PC-9 (cell line): Measurements from ENCODE around the gene ASTN2. TPM values are rescaled to one million over a fixed set of nuclear protein-coding genes. Genes with fewer than 3 reads are reported as not detected.

Experiments used
- BruUV-seq: library from RNA; stranded (reverse); fragments of 400-500 nt; replicated peaks from 2 replicates; lab custom pipeline; 2021; lab: Mats Ljungman, UMichigan
- CTCF ChIA-PET: fragments of 300-600 bp; sonication (Branson Sonifier 250); formaldehyde crosslinking; loops from one replicate; lab custom pipeline; 2022; ENCODE audit warnings: antibody characterized with exemption; lab: Charles Lee
- POLR2A ChIA-PET: fragments of 300-600 bp; sonication (Branson Sonifier 250); formaldehyde crosslinking; loops from one replicate; lab custom pipeline; 2022; ENCODE audit warnings: antibody characterized with exemption; ENCODE audit not compliant: unreplicated experiment; lab: Charles Lee
- DNase-seq, 2 experiments: peaks; one replicate each; pipeline versions ENCODE4 v3.0.0 to v3.0.0-alpha.2; 2015 to 2022; ENCODE audit warnings: mixed read lengths in 1 of 2
- H2AFZ ChIP-seq: fragments of 200-600 bp; sonication (generic); 2 replicates; pipeline ENCODE4 v1.8.1; 2017; ENCODE audit warnings: antibody characterized with exemption
- H3F3A ChIP-seq: fragments of 200-600 bp; sonication (generic); 2 replicates; pipeline ENCODE4 v1.8.1; 2017; ENCODE audit warnings: antibody characterized with exemption, mild to moderate bottlenecking, low read depth; ENCODE audit not compliant: insufficient read depth
- H3K27ac ChIP-seq: fragments of 200-600 bp; sonication (generic); 2 replicates; pipeline ENCODE4 v1.6.1; 2016; ENCODE audit warnings: mixed run types
- H3K27me3 ChIP-seq: fragments of 200-600 bp; sonication (generic); 2 replicates; pipeline ENCODE4 v1.6.1; 2016; ENCODE audit warnings: low read depth, mixed run types; ENCODE audit not compliant: insufficient read depth
- H3K36me3 ChIP-seq: fragments of 200-600 bp; sonication (generic); 2 replicates; pipeline ENCODE4 v1.6.1; 2016; ENCODE audit warnings: low read depth, mixed run types
- H3K4me1 ChIP-seq: fragments of 200-600 bp; sonication (generic); replicated peaks from 2 replicates; pipeline ENCODE4 v1.6.1; 2016; ENCODE audit warnings: mixed run types; ENCODE audit not compliant: insufficient read depth
- H3K4me2 ChIP-seq: fragments of 200-600 bp; sonication (generic); 2 replicates; pipeline ENCODE4 v1.6.1; 2017; ENCODE audit warnings: mixed run types
- H3K4me3 ChIP-seq: fragments of 200-600 bp; sonication (generic); 2 replicates; pipeline ENCODE4 v1.6.1; 2016; ENCODE audit warnings: mixed run types
- H3K79me2 ChIP-seq: fragments of 200-600 bp; sonication (generic); 2 replicates; pipeline ENCODE4 v1.6.1; 2017; ENCODE audit warnings: low read depth, mixed run types
- H3K9me2 ChIP-seq: fragments of 200-600 bp; sonication (generic); 2 replicates; pipeline ENCODE4 v1.8.1; 2017; ENCODE audit warnings: mild to moderate bottlenecking; ENCODE audit not compliant: insufficient read depth
- H3K9me3 ChIP-seq: fragments of 200-600 bp; sonication (generic); 2 replicates; pipeline ENCODE4 v1.8.1; 2016; ENCODE audit warnings: low read depth; ENCODE audit not compliant: insufficient read depth
- H4K20me1 ChIP-seq: fragments of 200-600 bp; sonication (generic); 2 replicates; pipeline ENCODE4 v1.8.1; 2017; ENCODE audit not compliant: insufficient read depth
- EZH2 ChIP-seq: fragments of 200-600 bp; sonication (generic); IDR thresholded peaks from 2 replicates; pipeline ENCODE4 v1.8.0; 2017; ENCODE audit warnings: antibody characterized with exemption, low read depth
- intact Hi-C: fragments of 100-400 bp; cut with micrococcal nuclease; formaldehyde crosslinking; loops from one replicate; pipeline ENCODE4 v1.10.0; 2022; ENCODE audit not compliant: unreplicated experiment
- total RNA-seq: library from RNA; stranded (reverse); gene quantifications from 2 replicates; pipeline ENCODE4 v1.2.3, GENCODE V29; 2021
- TF ChIP-seq, protein P1 (sequence below): fragments of 200-600 bp; sonication (generic); conservative IDR thresholded peaks from 2 replicates; pipeline ENCODE4 v1.6.1; 2017; ENCODE audit warnings: mixed run types, antibody characterized with exemption, mild to moderate bottlenecking, moderate library complexity

Gene ASTN2
- total RNA-seq, 1 experiment from 2014 or later: 6.2 TPM

DNA sequence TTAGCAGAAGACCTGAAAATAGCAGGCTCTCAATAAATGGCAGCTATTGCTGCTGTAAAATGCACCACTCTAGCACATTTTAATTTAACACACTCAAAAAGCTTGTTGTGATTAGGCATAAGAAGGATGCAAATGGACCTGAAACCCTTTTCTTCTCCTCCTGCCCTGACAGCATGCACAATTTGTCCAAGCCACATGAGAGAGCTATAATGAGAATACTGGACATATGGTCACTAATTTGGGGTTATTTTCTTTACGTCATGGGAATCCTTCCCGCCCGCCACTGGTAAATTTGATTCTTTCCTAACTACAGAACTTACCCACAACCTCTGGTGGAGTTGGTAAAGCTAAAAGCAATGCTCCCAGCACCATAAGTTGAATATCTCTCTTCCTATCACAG is 665.7 kb downstream of the ASTN2 start:
- intact Hi-C loops: no loop called here
- BruUV-seq: no TSS peak
- POLR2A ChIA-PET: no interaction called here
- Histone ChIP-seq H3K9me2 (no peaks in the 10 kb centered on the region), H3K79me2 (no peaks in the 10 kb centered on the region), H3K36me3 (no peaks in the 10 kb centered on the region), H4K20me1 (no peaks in the 10 kb centered on the region), H3K9me3 (no peaks in the 10 kb centered on the region), H3K4me3 (no peak overlapping the region), H3K27me3 (no peaks in the 10 kb centered on the region), H2AFZ (no peak overlapping the region), H3F3A (no peaks in the 10 kb centered on the region), H3K4me1 (no peaks in the 10 kb centered on the region), H3K27ac (no peak overlapping the region), H3K4me2 (no peak overlapping the region)
- no peak for DNase-seq
- TF ChIP-seq, protein P1, sequence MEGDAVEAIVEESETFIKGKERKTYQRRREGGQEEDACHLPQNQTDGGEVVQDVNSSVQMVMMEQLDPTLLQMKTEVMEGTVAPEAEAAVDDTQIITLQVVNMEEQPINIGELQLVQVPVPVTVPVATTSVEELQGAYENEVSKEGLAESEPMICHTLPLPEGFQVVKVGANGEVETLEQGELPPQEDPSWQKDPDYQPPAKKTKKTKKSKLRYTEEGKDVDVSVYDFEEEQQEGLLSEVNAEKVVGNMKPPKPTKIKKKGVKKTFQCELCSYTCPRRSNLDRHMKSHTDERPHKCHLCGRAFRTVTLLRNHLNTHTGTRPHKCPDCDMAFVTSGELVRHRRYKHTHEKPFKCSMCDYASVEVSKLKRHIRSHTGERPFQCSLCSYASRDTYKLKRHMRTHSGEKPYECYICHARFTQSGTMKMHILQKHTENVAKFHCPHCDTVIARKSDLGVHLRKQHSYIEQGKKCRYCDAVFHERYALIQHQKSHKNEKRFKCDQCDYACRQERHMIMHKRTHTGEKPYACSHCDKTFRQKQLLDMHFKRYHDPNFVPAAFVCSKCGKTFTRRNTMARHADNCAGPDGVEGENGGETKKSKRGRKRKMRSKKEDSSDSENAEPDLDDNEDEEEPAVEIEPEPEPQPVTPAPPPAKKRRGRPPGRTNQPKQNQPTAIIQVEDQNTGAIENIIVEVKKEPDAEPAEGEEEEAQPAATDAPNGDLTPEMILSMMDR: no peak
- TF ChIP-seq EZH2: no peak
- CTCF ChIA-PET: no interaction called here

DNA sequence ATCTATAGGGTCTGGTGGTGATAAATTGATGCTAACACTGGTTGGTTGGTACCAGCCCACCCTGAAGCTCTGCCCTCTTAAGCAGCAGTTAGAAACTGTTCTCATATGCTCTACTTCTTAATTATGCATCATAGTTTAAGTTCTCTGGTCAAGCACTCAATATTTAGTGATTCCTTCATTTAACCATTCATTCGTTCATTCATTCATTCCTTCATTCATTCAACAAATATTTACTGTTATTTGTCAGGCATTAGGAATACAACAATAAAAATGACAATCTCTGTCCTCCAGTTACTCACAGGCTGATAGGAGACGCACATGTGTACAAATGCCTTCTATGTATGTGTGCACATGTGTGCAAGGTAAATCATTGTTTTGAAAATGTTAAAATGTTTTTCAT is 673.1 kb downstream of the ASTN2 start:
- Histone ChIP-seq H3K36me3 (no peaks in the 10 kb centered on the region), H3F3A (no peaks in the 10 kb centered on the region), H3K9me2 (no peaks in the 10 kb centered on the region), H4K20me1 (no peaks in the 10 kb centered on the region), H3K4me2 (no peak overlapping the region), H3K4me1 (no peaks in the 10 kb centered on the region), H3K27me3 (no peaks in the 10 kb centered on the region), H2AFZ (no peak overlapping the region), H3K79me2 (no peaks in the 10 kb centered on the region), H3K4me3 (no peak overlapping the region), H3K27ac (no peak overlapping the region), H3K9me3 (no peaks in the 10 kb centered on the region)
- no peak for DNase-seq
- intact Hi-C loops: no loop called here
- TF ChIP-seq EZH2: no peak
- TF ChIP-seq, protein P1: no peak
- ChIA-PET CTCF (no interaction called here), POLR2A (no interaction called here)
- no TSS peak for BruUV-seq

DNA sequence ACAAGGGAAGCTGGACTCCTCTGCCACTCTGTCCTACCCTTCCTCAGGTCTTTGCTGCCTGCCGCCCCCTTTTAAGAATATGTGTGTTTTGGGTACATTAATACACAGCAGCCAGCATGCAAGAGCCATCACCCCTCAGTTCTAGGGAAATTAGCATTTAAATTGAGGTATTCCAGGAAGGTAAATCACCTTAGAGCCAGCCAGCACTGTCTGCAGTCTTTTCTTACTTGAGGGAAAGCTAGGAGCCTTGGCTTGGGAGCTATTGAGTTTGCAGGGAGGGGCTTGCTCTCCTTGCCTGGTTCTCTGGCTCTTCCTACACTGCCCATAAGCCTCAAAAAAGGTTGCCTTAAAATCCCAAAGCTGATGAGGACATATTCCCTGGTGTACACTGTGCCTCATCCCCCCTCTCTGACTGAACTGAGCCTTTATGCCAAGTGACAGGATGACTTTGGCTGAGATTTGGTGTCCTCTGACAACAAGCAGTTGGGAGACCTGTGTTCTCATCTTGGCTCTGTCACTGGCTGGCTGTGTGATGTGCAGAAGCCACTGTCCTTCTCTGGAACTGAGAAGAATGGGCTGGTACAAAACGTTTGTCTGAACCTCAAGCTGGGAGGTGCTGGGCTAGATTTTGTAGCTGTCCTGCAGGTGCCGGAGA is 673.6 kb downstream of the ASTN2 start:
- no peak for DNase-seq
- POLR2A ChIA-PET: no interaction called here
- intact Hi-C loops: no loop called here

More for the DNA sequence above, 673.6 kb downstream of the ASTN2 start:
- Histone ChIP-seq H2AFZ (no peak overlapping the region), H3K4me1 (no peaks in the 10 kb centered on the region), H3K36me3 (no peaks in the 10 kb centered on the region), H3F3A (no peaks in the 10 kb centered on the region), H3K27me3 (no peaks in the 10 kb centered on the region), H3K27ac (no peak overlapping the region), H3K4me2 (no peak overlapping the region), H3K9me2 (no peaks in the 10 kb centered on the region), H3K9me3 (no peaks in the 10 kb centered on the region), H3K79me2 (no peaks in the 10 kb centered on the region), H3K4me3 (no peak overlapping the region), H4K20me1 (no peaks in the 10 kb centered on the region)
- TF ChIP-seq, protein P1: no peak
- no peak for TF ChIP-seq EZH2
- CTCF ChIA-PET: no interaction called here
- BruUV-seq: no TSS peak
